H9 (cell line): ENCODE measurements around the gene MORN1. TPM values are rescaled to one million over a fixed set of nuclear protein-coding genes. Genes with fewer than 3 reads are reported as not detected.
A peak's percentile ranks its signal among the peaks of the same experiment; 100 is the strongest.

Source experiments
- DNase-seq: peaks from one replicate; pipeline ENCODE4 v3.0.0-alpha.2; 2017
- H2AFZ ChIP-seq: one replicate; pipeline ENCODE4 v1.6.1; 2013; ENCODE audit warnings: mild to moderate bottlenecking, low read length, control low read depth, moderate library complexity
- H2AK5ac ChIP-seq: 2 replicates; pipeline ENCODE4 v1.6.1; 2013; ENCODE audit warnings: low read length, control low read depth, mixed read lengths; ENCODE audit not compliant: insufficient read length
- H2BK120ac ChIP-seq: one replicate; pipeline ENCODE4 v1.6.1; 2013; ENCODE audit warnings: low read depth, mild to moderate bottlenecking, low read length, control low read depth, inconsistent platforms; ENCODE audit not compliant: poor library complexity, severe bottlenecking
- H2BK12ac ChIP-seq: 2 replicates; pipeline ENCODE4 v1.6.1; 2013; ENCODE audit warnings: low read length, control low read depth, mixed read lengths, low read depth; ENCODE audit not compliant: insufficient read length
- H2BK15ac ChIP-seq: 2 replicates; pipeline ENCODE4 v1.6.1; 2013; ENCODE audit warnings: low read depth, low read length, control low read depth
- H2BK20ac ChIP-seq: one replicate; pipeline ENCODE4 v1.6.1; 2013; ENCODE audit warnings: low read depth, mild to moderate bottlenecking, low read length, control low read depth, inconsistent platforms; ENCODE audit not compliant: poor library complexity, severe bottlenecking
- H2BK5ac ChIP-seq: 2 replicates; pipeline ENCODE4 v1.6.1; 2013; ENCODE audit warnings: low read length, control low read depth, mixed read lengths; ENCODE audit not compliant: insufficient read length
- H3K14ac ChIP-seq: 2 replicates; pipeline ENCODE4 v1.6.1; 2013; ENCODE audit warnings: low read length, control low read depth; ENCODE audit not compliant: insufficient read depth
- H3K18ac ChIP-seq: 2 replicates; pipeline ENCODE4 v1.6.1; 2013; ENCODE audit warnings: low read depth, mild to moderate bottlenecking, mixed read lengths, low read length, control low read depth; ENCODE audit not compliant: insufficient read length
- H3K23ac ChIP-seq: 2 replicates; pipeline ENCODE4 v1.6.1; 2013; ENCODE audit warnings: low read length, control low read depth, mixed read lengths, low read depth; ENCODE audit not compliant: insufficient read length
- H3K23me2 ChIP-seq: 2 replicates; pipeline ENCODE4 v1.6.1; 2013; ENCODE audit warnings: low read depth, mild to moderate bottlenecking, mixed read lengths, low read length, control low read depth; ENCODE audit not compliant: insufficient read length, poor library complexity, severe bottlenecking
- H3K27ac ChIP-seq: 2 replicates; pipeline ENCODE4 v1.5.1; 2013; ENCODE audit warnings: low read length, control low read depth, mixed read lengths, low read depth; ENCODE audit not compliant: insufficient read length
- H3K27me3 ChIP-seq: 2 replicates; pipeline ENCODE4 v1.6.1; 2013; ENCODE audit warnings: low read length, control low read depth, inconsistent platforms; ENCODE audit not compliant: insufficient read depth
- H3K4ac ChIP-seq: 2 replicates; pipeline ENCODE4 v1.6.1; 2013; ENCODE audit warnings: low read depth, mild to moderate bottlenecking, control low read depth, inconsistent platforms, low read length, moderate library complexity
- H3K4me1 ChIP-seq: 2 replicates; pipeline ENCODE4 v1.6.1; 2013; ENCODE audit warnings: low read length, control low read depth, inconsistent platforms; ENCODE audit not compliant: insufficient read depth
- H3K4me2 ChIP-seq: 2 replicates; pipeline ENCODE4 v1.6.1; 2013; ENCODE audit warnings: low read length, control low read depth, mixed read lengths; ENCODE audit not compliant: insufficient read length, insufficient read depth
- H3K56ac ChIP-seq: 2 replicates; pipeline ENCODE4 v1.6.1; 2013; ENCODE audit warnings: low read depth, mild to moderate bottlenecking, mixed read lengths, low read length, control low read depth; ENCODE audit not compliant: insufficient read length
- H3K79me1 ChIP-seq: 2 replicates; pipeline ENCODE4 v1.6.1; 2013; ENCODE audit warnings: low read depth, mild to moderate bottlenecking, moderate library complexity, low read length, control low read depth, inconsistent platforms; ENCODE audit not compliant: insufficient read depth, poor library complexity, severe bottlenecking
- H3K79me2 ChIP-seq: 2 replicates; pipeline ENCODE4 v1.6.1; 2013; ENCODE audit warnings: low read length, control low read depth, inconsistent platforms; ENCODE audit not compliant: insufficient read depth
- H3K9ac ChIP-seq: 2 replicates; pipeline ENCODE4 v1.6.1; 2013; ENCODE audit warnings: low read length, control low read depth, mixed read lengths; ENCODE audit not compliant: insufficient read length; ENCODE audit errors: extremely low read depth
- H3K9me3 ChIP-seq: one replicate; pipeline ENCODE4 v1.6.1; 2013; ENCODE audit warnings: low read depth, low read length, inconsistent platforms; ENCODE audit not compliant: control insufficient read depth
- H3T11ph ChIP-seq: one replicate; pipeline ENCODE4 v1.6.1; 2013; ENCODE audit warnings: mild to moderate bottlenecking, low read length, control low read depth, inconsistent platforms
- H4K20me1 ChIP-seq: one replicate; pipeline ENCODE4 v1.6.1; 2013; ENCODE audit not compliant: control insufficient read depth, insufficient read length, insufficient read depth
- H4K5ac ChIP-seq: 2 replicates; pipeline ENCODE4 v1.6.1; 2013; ENCODE audit warnings: low read depth, mild to moderate bottlenecking, mixed read lengths, low read length, control low read depth; ENCODE audit not compliant: insufficient read length
- H4K8ac ChIP-seq: replicated peaks from 2 replicates; pipeline ENCODE4 v1.6.1; 2013; ENCODE audit warnings: low read length, control low read depth, mixed read lengths, low read depth; ENCODE audit not compliant: insufficient read length
- H4K91ac ChIP-seq: 2 replicates; pipeline ENCODE4 v1.6.1; 2013; ENCODE audit warnings: low read depth, mild to moderate bottlenecking, moderate library complexity, mixed read lengths, low read length, control low read depth; ENCODE audit not compliant: insufficient read length
- H3K27ac Mint-ChIP-seq, 3 experiments: 2 replicates in 2 of 3; 3 replicates in 1 of 3; pipeline ENCODE4 v1.8.0; 2020 to 2021; ENCODE audit warnings: mixed read lengths in 3 of 3, mild to moderate bottlenecking in 1 of 3, moderate library complexity in 1 of 3
- H3K27me3 Mint-ChIP-seq: 2 replicates; pipeline ENCODE4 v1.8.0; 2021; ENCODE audit warnings: low read depth, mild to moderate bottlenecking, moderate library complexity, mixed read lengths
- H3K36me3 Mint-ChIP-seq, 3 experiments: 2 replicates in 2 of 3; 3 replicates in 1 of 3; pipeline ENCODE4 v1.8.0; 2020 to 2021; ENCODE audit warnings: low read depth in 3 of 3, mixed read lengths in 3 of 3; ENCODE audit not compliant: insufficient read depth in 1 of 3
- H3K4me1 Mint-ChIP-seq, 2 experiments: 2 replicates each; pipeline ENCODE4 v1.8.0; 2020; ENCODE audit warnings: mixed read lengths in 2 of 2
- H3K4me3 Mint-ChIP-seq, 2 experiments: 2 replicates in 1 of 2; 3 replicates in 1 of 2; pipeline ENCODE4 v1.8.0; 2020 to 2021; ENCODE audit warnings: mild to moderate bottlenecking in 2 of 2, mixed read lengths in 2 of 2, moderate library complexity in 1 of 2
- H3K9me3 Mint-ChIP-seq, 2 experiments: 2 replicates in 1 of 2; 3 replicates in 1 of 2; pipeline ENCODE4 v1.8.0; 2020; ENCODE audit warnings: mild to moderate bottlenecking in 2 of 2, mixed read lengths in 2 of 2, moderate library complexity in 1 of 2
- CTCF ChIP-seq: fragments of 200-600 bp; sonication (generic); conservative IDR thresholded peaks from 3 replicates; pipeline ENCODE4 v1.8.0; 2021; ENCODE audit warnings: antibody characterized with exemption, mild to moderate bottlenecking
- WGBS: extraction: QIAGEN DNeasy Blood & Tissue Kit; methylation state at CpG from one replicate; pipeline ENCODE4 v1.1.7; 2013; ENCODE audit warnings: missing lambda C conversion rate, low lambda C conversion rate, mixed read lengths; ENCODE audit not compliant: insufficient read length; ENCODE audit errors: extremely low coverage; 5-methylcytosine and 5-hydroxymethylcytosine counted together
- total RNA-seq: library from RNA; stranded (reverse); gene quantifications from 2 replicates; pipeline ENCODE4 v1.2.1, GENCODE V29; 2021

Gene MORN1
- total RNA-seq, 1 experiment from 2014 or later = 12.7 TPM

- Histone ChIP-seq H3K4me2 (no peak overlapping the region), H4K8ac (no peak overlapping the region), H2BK120ac (no peak overlapping the region), H3K27me3 (no peaks in the 10 kb centered on the region), H3K27ac (no peak overlapping the region), H3T11ph (no peak overlapping the region), H3K23ac (no peak overlapping the region), H2AFZ (no peak overlapping the region), H3K9ac (no peak overlapping the region), H3K79me1 (no peaks in the 10 kb centered on the region), H2AK5ac (no peak overlapping the region), H3K9me3 (no peaks in the 10 kb centered on the region), H3K56ac (no peak overlapping the region), H3K18ac (no peak overlapping the region), H3K23me2 (no peaks in the 10 kb centered on the region), H3K4ac (no peak overlapping the region), H2BK5ac (no peak overlapping the region), H4K91ac (no peak overlapping the region), H4K5ac (no peak overlapping the region), H2BK15ac (no peak overlapping the region), H3K14ac (no peak overlapping the region), H3K4me1 (no peaks in the 10 kb centered on the region), H3K79me2 (no peaks in the 10 kb centered on the region), H2BK12ac (no peak overlapping the region), H2BK20ac (no peak overlapping the region), H4K20me1 (no peaks in the 10 kb centered on the region)
- H3K4me3 Mint-ChIP-seq = no peak overlapping the region
- H3K9me3 Mint-ChIP-seq = no peaks in the 10 kb centered on the region
- WGBS = no CpG with 5 or more reads among the region's 59 CpGs
- no peak for TF ChIP-seq CTCF
- peaks cover 0 to 9% of the 10 kb centered on the region in 2 experiments; a peak in 1 of 4 replicates for H3K4me1 Mint-ChIP-seq
- H3K27me3 Mint-ChIP-seq = no peaks in the 10 kb centered on the region
- H3K27ac Mint-ChIP-seq = peak overlapping the region in 1 of 3 experiments; percentile 87; a peak in 1 of 7 replicates
- H3K36me3 Mint-ChIP-seq = no peaks in the 10 kb centered on the region
- DNase-seq = no peak
These were observed 42.7 kb downstream of the MORN1 start for GRCh38 chr1:2348346-2349325.
